NCI-H460 (cell line): ENCODE data around the gene SCYGR1. TPM values are rescaled to one million over a fixed set of nuclear protein-coding genes. Genes with fewer than 3 reads are reported as not detected.
A peak's percentile ranks its signal among the peaks of the same experiment; 100 is the strongest.
"Not testable (repeated sequence)": the region's sequence is repeated elsewhere in the genome, so short reads cannot be mapped to it uniquely, and the experiment has no call there.

ENCODE experiments used
- DNase-seq: peaks from one replicate; pipeline ENCODE4 v3.0.0-alpha.2; 2016; ENCODE audit warnings: low read depth; ENCODE audit errors: extremely low read depth
- polyA plus RNA-seq: library from polyadenylated mRNA; depleted of rRNA; stranded (reverse); fragments of >200 nt; gene quantifications from 2 replicates; pipeline ENCODE4 v1.2.3, GENCODE V29; 2014; cell fraction: nucleus; rRNA removed
- total RNA-seq: library from RNA; depleted of rRNA; stranded (reverse); fragments of >200 nt; shearing (Covaris generic); gene quantifications from 2 replicates; pipeline ENCODE4 v1.2.3, GENCODE V29; 2014; rRNA removed

The SCYGR1 gene, protein sequence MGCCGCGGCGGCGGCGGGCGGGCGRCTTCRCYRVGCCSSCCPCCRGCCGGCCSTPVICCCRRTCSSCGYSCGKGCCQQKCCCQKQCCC
- not detected in 2 replicates for total RNA-seq
- polyA plus RNA-seq: not detected in 2 replicates

- DNase-seq: not testable (repeated sequence)
Measured at GRCh38 chr2:227387583-227387982, at the start of gene SCYGR1. SCYGR1 (minus strand) TSS chr2:227387949; CDS start chr2:227387949, 0 bp downstream.

- no peak for DNase-seq
Measured at GRCh38 chr2:227436436-227437174, 48.9 kb upstream of the SCYGR1 start.

GRCh38 chr2:227433171-227433570, 45.4 kb upstream of the SCYGR1 start:
- DNase-seq: no peak

DNA sequence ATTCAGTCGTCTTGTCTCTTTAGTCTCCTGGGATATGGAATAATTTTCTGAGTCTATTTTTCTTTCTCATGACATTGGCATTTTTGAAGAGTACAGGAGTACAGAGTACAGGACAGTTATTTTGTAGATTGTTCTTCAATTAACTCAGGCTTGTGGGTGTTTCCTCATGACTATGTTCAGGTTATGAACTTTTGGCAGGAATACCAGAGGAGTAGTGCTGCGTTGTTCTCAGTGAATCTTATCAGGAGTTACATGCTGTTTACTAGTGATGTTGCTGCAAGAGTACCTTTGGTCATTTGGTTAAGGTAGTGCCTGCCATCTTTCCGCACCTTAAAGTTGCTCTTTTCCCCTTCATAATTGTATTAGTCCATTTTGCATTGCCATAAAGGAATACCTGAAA, 42.9 kb upstream of the SCYGR1 start:
- DNase-seq: no peak

GRCh38 chr2:227428731-227429285, 41.1 kb upstream of the SCYGR1 start:
- no peak for DNase-seq

- no peak for DNase-seq
Measured at GRCh38 chr2:227423656-227424499, 36.1 kb upstream of the SCYGR1 start.

DNA sequence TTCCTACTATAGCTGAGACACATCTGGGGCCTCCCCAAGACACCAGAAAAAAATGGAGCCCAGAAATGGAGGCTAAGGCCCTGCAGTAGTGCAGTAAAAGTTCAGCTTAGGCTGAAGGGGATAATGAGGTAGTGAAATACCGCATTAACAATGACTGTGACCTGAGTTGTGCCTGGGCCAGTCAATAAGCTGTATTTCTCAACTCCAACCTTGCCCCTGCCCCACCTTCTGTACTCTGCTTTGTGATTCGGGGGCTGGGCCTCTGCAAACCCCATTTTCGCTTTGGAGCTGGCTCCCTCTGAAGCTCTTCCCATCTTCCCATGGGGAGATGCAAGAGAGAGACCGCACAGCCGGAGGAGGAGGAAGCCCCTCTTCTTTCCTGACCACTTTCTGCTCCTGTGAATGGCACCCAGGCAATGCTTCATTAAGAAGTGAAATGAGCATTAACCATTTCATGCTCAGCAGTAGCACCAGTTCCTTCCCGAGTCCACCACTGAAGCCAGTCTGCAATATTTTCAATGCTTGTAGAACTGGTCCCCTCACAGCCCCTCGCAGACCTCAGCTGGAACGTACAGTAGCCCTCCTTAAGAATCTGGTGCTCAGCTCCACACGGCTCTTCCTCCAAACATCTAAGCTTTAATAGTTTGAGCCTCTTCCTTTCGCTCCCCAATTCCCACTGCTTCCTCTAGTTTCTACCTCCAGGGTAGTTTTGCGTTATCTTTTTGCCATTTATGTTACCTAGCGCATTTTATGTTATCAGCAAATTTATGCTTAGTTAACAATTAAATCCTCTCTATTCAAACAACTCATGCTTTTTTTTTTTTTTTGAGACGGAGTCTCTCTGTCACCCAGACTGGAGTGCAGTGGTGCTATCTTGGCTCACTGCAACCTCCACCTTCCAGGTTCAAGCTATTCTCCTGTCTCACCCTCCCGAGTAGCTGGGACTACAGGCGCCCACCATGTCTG, 32.6 kb upstream of the SCYGR1 start:
- DNase-seq: no peak

DNA sequence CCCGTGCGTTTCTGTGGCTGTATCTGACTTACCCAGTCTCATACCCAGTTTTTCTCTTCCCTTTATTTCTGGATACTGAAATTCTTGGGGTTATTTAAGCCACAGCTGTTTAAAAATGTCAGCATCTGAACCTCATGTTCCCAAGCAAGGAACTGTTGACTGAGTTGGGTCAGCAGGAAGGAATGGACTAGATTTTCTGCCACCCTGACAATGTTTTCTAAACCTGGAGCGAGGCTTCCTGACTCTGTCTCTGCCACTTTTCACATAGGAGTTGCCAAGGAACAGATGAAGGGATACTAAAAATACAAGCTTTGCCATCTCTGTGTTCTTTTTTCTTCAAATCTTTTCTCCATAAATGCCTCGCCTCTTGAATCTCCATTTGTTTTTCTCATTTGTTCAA, 29.0 kb upstream of the SCYGR1 start:
- no peak for DNase-seq

DNA sequence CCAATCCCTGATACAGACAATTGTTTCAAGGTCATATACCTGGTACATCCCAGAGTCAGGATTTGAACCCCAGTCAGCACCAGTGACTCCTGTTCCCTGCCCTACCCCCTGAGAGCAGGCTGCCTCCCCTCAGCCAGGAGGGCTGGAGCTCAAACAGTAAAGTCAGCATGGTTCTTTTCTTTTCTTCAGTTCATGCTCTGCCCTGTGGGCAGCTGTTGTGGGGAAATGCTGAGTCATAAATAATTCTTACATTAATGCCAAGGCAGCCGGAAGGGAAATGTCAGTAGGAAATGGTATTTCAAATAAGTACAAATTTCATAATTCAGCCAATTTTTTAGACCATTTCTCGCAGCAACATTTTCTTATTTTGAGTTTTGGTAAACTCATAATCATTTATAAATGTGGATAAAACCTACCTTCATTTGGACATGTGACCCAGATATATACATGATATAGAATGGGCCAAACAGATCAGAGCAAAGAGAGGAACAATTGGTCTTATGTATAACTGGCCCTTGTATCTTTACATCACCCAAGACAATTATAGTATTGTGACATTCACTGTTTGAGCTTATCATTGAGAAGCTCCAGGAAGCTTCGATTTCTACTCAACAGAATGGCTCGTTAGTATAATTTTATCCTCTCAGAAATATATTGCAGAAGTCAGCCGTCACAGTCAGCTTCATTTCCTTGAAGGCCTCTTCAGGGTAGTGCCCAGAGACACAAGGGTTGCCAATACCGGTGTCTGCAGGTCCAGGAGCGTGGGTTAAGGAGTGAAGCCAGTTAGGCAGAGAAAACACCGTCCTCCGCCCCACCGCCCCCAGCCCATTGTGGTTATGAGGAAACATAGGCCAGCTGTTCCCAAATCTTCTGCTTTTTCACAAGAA, 28.0 kb upstream of the SCYGR1 start:
- DNase-seq: peak; percentile 56

DNA sequence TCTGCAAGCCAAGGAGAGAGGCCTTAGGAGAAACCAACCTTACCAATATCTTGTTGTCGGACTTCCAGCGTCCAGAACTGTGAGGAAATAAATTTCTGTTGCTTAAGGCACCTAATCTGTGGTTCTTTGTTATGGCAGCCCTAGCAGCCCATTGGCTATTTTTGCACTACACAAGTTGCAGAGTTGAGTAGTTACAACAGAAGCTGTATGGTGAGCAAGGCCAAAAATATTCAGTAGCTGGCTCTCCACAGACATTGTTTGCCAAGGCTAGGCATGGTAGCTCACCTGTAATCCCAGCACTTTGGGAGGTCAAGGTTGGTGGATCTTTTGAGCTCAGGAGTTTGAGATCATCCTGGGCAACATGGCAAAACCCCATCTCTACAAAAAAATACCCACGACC, 27.1 kb upstream of the SCYGR1 start:
- no peak for DNase-seq

DNA sequence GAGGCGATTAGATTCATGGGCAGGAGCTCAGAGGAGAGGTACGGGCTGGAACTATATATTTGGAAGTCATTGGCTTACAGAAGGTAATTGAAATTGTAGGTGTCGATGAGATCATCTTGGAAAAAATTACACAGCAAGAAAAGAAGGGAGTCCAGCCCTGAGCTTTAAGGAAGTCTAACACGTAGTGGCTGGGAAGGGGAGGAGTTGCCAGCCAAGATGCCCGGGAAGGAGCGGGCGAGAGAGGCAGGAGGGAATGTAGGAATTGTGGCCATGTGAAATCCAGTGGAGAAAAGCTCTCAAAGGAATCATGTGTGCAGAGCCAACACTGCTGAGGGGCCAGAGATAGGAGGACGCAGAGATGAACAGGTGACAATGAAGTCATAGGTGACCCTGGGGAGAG, 25.6 kb upstream of the SCYGR1 start:
- DNase-seq: no peak

GRCh38 chr2:227412877-227413276, 25.1 kb upstream of the SCYGR1 start:
- DNase-seq: no peak

DNA sequence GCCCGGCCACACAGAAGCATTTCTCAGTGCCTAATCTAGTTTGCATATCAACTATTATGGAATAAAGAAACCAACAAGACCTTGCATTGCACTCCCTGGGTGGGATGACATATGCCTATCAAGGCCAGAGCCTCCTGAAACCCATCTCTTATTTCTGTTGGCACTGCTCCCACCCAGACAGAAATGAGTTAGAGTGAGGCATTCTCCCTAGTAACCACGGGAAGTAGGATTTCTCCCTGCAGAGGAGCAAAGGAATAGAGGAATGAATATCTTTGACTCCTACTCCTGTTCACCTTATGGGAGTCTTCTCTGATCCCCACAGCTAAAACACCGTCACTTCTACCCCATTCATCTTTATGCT, 24.2 kb upstream of the SCYGR1 start:
- DNase-seq: no peak

DNA sequence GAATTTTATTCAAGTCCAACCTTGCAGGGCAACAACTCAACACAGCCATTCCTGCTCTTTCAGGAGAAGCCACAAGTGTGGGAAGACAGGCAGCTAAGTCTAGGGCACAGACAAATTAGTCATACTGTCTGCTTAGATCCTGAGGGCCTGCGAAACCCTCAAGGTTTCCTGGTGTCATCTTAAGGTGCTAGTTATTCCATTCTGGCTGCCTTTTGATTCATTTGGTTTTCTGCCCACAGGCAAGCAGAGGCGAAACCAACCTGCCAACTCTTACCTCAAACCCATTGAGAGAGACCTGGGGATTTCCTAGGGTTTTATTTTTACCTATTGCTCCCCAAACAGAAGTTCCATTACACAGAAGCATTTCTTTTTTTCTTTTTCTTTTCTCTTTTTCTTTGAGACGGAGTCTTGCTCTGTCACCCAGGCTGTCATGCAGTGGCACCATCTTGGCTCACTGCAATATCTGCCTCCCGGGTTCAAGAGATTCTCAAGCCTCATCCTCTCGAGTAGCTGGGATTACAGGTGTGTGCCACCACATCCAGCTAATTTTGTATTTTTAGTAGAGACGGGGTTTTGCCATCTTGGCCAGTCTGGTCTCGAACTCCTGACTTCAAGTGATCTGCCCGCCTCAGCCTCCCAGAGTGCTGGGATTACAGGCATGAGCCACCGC, 23.7 kb upstream of the SCYGR1 start:
- no peak for DNase-seq

- no peak for DNase-seq
Measured at GRCh38 chr2:227410191-227410590, 22.4 kb upstream of the SCYGR1 start.

GRCh38 chr2:227407591-227408151, 19.9 kb upstream of the SCYGR1 start:
- peak; percentile 93 for DNase-seq

DNA sequence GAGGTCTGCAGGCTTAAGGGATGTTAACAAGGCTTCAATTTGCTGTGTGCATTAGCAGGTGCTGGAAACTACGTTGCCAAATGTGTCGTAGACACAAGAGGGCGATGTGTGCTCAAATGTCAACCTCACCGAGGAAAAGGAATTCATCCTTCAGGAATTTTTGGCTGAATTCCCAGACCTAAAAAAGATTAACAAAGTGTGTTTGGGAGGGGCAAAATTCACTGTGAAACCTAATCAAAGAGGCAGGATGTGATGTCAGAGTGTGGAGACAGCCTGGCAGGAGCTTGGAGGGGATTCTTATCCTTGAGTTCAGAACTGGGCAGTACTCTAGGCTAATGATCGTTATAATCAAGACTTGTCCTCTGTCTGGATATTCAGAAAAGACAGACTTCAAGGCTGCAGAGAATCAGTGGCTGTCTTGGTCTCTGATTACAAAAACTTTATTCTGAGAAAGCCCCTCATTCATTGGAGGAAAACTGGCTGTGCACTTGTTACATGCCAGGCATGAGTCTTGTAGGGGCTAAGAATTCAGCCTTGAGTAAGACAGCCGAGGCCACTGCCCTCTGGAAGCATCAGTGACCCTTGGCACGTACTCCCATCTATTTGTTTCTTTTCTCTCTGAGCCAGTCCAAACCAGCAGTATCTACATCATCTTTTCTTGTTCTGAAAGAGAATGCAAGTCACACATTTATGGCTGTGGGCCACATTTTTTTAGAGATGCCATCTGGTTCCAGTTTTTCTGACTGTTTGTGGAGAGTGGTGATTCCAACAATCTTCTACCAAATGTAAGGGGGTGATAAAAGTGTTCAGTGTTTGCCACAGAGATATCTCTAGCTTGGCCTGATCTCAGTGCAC, 18.7 kb upstream of the SCYGR1 start:
- DNase-seq: peak; percentile 98
